Large intestine (tissue), 3 donors: ENCODE measurements around the gene VWA2. TPM values are rescaled to one million over a fixed set of nuclear protein-coding genes. Genes with fewer than 3 reads are reported as not detected.
A peak's percentile ranks its signal among the peaks of the same experiment; 100 is the strongest.

Source experiments
- DNase-seq, 2 donors: peaks; one replicate each; pipeline versions ENCODE4 v3.0.0 to v3.0.0-alpha.2; 2013
- H3K27ac ChIP-seq: one replicate; pipeline ENCODE4 v1.5.1; 2013; ENCODE audit warnings: low read length
- H3K27me3 ChIP-seq: 2 replicates; pipeline ENCODE4 v1.6.1; 2013; ENCODE audit warnings: low read length; ENCODE audit not compliant: control insufficient read depth, insufficient read depth
- H3K36me3 ChIP-seq: 2 replicates; pipeline ENCODE4 v1.6.1; 2013; ENCODE audit warnings: low read length; ENCODE audit not compliant: control insufficient read depth, insufficient read depth
- H3K4me1 ChIP-seq: one replicate; pipeline ENCODE4 v1.6.1; 2013; ENCODE audit warnings: low read length; ENCODE audit not compliant: control insufficient read depth, insufficient read depth
- H3K4me3 ChIP-seq: one replicate; pipeline ENCODE4 v1.5.1; 2013; ENCODE audit warnings: low read length
- H3K9me3 ChIP-seq: one replicate; pipeline ENCODE4 v1.6.1; 2013; ENCODE audit warnings: mild to moderate bottlenecking, low read depth, low read length, moderate library complexity; ENCODE audit not compliant: control insufficient read depth
- WGBS: methylation state at CpG from one replicate; pipeline ENCODE4 v1.1.5; 2013; ENCODE audit warnings: low lambda C conversion rate; ENCODE audit not compliant: insufficient coverage; 5-methylcytosine and 5-hydroxymethylcytosine counted together
- polyA plus RNA-seq: library from polyadenylated mRNA; unstranded; fragments of 120-200 nt; gene quantifications from one replicate; pipeline ENCODE4 v1.2.1, GENCODE V29; 2013

Gene VWA2
- polyA plus RNA-seq, 1 donor = 4.6 TPM

DNA sequence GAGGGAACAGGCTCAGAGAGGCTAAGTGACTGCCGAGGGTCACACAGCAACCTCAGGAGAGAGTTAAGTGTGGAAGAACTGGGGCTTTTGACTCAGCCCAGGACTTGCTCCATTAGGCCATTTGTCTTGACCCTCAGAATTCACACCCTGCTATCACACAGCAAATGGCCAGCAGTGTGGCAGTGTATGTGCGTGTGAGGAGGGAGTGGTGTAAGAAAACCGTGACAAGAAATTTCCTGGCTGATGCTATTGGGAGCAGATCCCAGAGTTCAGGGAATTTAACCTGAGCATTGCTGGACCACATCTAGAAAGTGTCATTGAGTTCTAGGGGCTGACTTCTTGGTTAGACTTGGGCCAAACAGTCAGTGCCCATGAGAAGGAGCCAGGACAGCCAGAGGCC is 18.4 kb downstream of the VWA2 start:
- Histone ChIP-seq H3K27ac (no peak overlapping the region), H3K4me1 (peaks cover 4% of the 10 kb centered on the region), H3K4me3 (no peak overlapping the region)

DNA sequence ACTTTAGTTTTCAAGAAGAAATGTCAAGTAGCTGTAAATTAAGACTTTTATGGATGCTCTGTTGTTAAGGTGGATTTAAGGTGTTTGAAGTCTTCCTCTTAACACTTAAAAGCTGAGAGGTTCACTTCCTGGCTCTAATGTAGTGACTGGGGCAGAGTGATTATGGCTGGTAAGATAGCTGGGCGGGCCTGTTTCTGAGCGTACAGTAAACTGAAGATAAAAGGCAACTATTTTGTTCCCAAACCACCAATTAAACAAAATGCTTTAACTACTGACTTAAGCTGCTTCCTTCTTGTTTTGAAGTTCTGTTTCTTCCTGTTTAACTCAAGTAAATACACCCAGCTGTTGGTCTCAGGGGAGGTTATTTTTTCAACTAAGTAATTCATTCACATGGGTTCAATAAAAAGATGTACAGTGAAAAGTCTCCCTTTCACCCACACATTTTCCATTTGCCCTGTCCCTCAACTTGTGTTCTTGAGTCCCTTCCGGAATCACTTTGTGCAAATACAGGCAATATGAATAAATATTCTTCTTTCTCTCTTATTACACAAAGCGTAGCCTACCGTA is 19.3 kb downstream of the VWA2 start:
- Histone ChIP-seq H3K27ac (no peak overlapping the region), H3K4me3 (no peak overlapping the region), H3K27me3 (no peaks in the 10 kb centered on the region), H3K9me3 (no peaks in the 10 kb centered on the region), H3K4me1 (peaks cover 4% of the 10 kb centered on the region), H3K36me3 (peaks cover 5% of the 10 kb centered on the region)
- WGBS = 62% methylated on average over 4 of the region's 5 CpGs
- peak in 1 of 2 donors; percentile 23 for DNase-seq

More for the DNA sequence above, 18.4 kb downstream of the VWA2 start:
- peaks cover 5% of the 10 kb centered on the region for H3K36me3 ChIP-seq
- WGBS = no CpG with 5 or more reads among the region's 3 CpGs
- H3K27me3 ChIP-seq = no peaks in the 10 kb centered on the region
- H3K9me3 ChIP-seq = no peaks in the 10 kb centered on the region
- no peak for DNase-seq

DNA sequence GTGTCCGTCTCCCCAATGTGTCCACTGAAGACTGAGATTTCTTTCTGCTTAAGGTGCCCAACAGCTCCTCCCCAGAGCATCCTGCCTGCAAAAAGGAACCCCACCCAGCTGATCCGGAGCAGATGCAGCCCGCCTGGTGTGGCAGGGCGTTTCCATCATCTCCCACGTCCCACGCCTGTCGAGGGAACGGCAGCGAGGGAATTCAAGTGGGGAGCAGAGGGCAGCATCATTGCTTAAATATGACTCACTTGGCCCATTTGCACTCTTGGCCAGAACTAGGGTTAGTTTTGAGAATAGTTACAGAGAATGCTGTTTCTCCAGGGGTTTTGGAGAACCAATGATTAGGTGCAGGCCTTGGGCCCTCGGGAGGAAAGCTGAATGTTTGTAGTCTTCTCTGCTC is 20.8 kb downstream of the VWA2 start:
- Histone ChIP-seq H3K4me1 (peaks cover 4% of the 10 kb centered on the region), H3K4me3 (no peak overlapping the region), H3K36me3 (no peaks in the 10 kb centered on the region), H3K27ac (no peak overlapping the region), H3K27me3 (no peaks in the 10 kb centered on the region), H3K9me3 (no peaks in the 10 kb centered on the region)
- no peak for DNase-seq
- no CpG with 5 or more reads among the region's 10 CpGs for WGBS

DNA sequence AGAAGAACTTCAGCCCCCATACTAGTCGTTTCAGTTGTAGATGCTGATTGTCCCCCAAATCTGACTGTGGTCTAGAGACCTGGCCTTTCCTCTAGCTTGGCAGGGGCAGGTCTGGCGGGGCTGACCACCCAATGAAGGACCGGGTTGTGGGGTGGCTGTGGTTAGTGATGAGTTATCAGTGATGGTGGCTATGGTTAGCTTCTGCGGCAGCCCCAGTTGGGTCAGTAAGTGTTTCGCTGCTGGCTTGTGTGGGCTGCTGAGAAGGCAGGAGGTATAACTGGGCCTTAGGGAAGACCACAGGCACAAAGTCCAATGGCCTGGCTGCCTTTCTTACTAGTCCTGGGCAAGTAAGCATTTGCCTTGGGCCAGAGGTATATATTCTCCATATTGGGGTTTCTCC is 21.3 kb downstream of the VWA2 start:
- Histone ChIP-seq H3K27me3 (no peaks in the 10 kb centered on the region), H3K4me3 (no peak overlapping the region), H3K4me1 (peaks cover 4% of the 10 kb centered on the region), H3K9me3 (no peaks in the 10 kb centered on the region), H3K27ac (no peak overlapping the region), H3K36me3 (no peaks in the 10 kb centered on the region)
- DNase-seq = no peak
- no CpG with 5 or more reads among the region's 5 CpGs for WGBS

DNA sequence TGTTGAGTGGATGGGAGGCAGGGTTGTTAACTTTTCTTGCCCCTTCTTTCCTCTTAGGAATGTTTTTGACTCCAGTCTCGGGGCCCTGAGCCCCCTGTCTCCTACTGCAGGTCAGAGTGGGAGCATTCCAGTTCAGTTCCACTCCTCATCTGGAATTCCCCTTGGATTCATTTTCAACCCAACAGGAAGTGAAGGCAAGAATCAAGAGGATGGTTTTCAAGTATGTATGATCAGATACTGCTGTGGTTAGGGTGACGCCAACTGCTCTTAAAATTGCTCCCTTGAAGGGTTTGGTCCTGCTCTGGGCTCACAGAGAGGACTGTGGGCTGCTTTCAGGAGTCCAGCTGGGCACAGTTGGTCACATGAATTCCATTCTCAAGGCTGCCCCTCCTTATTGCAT is 22.0 kb downstream of the VWA2 start:
- H3K9me3 ChIP-seq = no peaks in the 10 kb centered on the region
- peak in 1 of 2 donors; percentile 13 for DNase-seq
- WGBS = no CpG with 5 or more reads among the region's 2 CpGs
- H3K36me3 ChIP-seq = no peaks in the 10 kb centered on the region
- no peak overlapping the region for H3K27ac ChIP-seq
- no peak overlapping the region for H3K4me3 ChIP-seq
- H3K4me1 ChIP-seq = peaks cover 4% of the 10 kb centered on the region
- H3K27me3 ChIP-seq = no peaks in the 10 kb centered on the region

DNA sequence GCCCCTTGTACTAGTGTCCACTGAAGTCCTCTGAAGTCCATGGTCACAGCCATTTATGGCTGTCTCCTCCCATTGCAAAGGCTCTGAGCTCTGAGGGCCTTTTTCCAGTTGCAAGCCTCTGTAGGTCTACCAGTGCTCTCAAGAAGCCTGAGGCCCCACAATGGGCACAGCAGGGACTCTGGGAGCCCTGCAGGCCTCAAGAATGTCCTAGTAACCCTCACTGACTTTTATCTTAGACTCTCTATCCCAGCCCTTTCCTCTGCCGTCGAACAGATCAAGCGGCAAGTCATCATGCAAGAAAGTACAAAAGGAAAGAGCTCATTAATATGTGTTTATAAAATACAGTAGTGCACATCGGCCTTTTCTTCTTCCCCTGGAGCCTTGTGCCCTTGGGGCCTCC is 23.4 kb downstream of the VWA2 start:
- H3K27ac ChIP-seq = no peak overlapping the region
- no peaks in the 10 kb centered on the region for H3K9me3 ChIP-seq
- H3K4me1 ChIP-seq = peaks cover 4% of the 10 kb centered on the region
- WGBS = 100% methylated on average over 1 of the region's 4 CpGs
- no peaks in the 10 kb centered on the region for H3K27me3 ChIP-seq
- no peaks in the 10 kb centered on the region for H3K36me3 ChIP-seq
- H3K4me3 ChIP-seq = no peak overlapping the region
- no peak for DNase-seq

DNA sequence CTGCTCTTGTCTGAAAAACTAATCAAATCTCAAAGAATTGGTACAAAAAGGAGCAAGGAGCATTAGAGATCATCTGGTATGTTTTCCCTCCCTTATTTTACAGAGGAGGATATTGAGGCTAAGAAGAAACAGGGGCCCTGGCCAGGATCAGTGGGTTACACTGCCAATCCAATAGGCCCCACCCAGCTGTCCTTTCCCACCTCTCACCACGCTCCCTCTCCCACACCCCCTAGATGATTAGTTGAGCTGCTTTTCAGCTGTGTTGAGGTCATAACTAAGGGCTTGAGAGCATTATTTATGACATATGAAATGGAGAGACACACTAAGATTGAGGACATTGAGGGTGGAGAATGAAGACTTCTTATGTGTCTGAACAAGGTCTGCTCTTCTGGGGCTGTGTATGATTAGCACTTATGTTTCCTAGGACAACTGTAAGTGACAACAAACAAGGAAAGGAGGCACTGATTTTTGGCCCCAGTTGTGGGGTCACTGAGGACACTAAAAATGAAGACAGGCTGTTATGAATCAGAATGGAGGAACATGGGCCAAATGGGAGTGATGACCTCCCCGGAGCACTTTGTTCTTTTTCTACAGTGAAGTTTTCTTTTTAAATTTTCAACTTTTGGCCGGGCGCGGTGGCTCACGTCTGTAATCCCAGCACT is 26.5 kb downstream of the VWA2 start:
- WGBS = no CpG with 5 or more reads among the region's 6 CpGs
- H3K4me3 ChIP-seq = no peak overlapping the region
- no peak overlapping the region for H3K27ac ChIP-seq
- H3K4me1 ChIP-seq = no peaks in the 10 kb centered on the region
- no peaks in the 10 kb centered on the region for H3K9me3 ChIP-seq
- no peak for DNase-seq
- H3K36me3 ChIP-seq = no peaks in the 10 kb centered on the region
- H3K27me3 ChIP-seq = no peaks in the 10 kb centered on the region

DNA sequence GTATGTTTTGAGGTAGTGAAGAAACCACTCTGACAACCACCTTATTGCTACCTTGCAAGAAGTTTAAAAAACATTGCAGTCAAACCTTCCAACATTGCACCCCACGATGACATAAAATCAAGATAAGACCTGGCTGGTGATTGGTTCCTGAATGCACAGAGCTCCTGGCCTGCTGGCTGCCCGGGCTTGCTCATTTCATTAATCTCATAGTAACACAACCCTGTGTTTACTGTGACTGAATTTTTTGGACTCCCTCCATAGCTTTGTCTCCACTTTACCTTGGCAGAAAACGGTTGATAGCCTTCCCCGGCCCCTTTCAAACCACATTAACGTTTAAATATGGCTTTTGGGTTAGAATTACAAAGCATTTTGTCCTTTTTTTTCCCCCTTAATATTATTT is 27.5 kb downstream of the VWA2 start:
- no peak for DNase-seq
- WGBS = no CpG with 5 or more reads among the region's 5 CpGs
- Histone ChIP-seq H3K9me3 (no peaks in the 10 kb centered on the region), H3K4me3 (no peak overlapping the region), H3K27ac (no peak overlapping the region), H3K36me3 (no peaks in the 10 kb centered on the region), H3K27me3 (no peaks in the 10 kb centered on the region), H3K4me1 (peaks cover 3% of the 10 kb centered on the region)

DNA sequence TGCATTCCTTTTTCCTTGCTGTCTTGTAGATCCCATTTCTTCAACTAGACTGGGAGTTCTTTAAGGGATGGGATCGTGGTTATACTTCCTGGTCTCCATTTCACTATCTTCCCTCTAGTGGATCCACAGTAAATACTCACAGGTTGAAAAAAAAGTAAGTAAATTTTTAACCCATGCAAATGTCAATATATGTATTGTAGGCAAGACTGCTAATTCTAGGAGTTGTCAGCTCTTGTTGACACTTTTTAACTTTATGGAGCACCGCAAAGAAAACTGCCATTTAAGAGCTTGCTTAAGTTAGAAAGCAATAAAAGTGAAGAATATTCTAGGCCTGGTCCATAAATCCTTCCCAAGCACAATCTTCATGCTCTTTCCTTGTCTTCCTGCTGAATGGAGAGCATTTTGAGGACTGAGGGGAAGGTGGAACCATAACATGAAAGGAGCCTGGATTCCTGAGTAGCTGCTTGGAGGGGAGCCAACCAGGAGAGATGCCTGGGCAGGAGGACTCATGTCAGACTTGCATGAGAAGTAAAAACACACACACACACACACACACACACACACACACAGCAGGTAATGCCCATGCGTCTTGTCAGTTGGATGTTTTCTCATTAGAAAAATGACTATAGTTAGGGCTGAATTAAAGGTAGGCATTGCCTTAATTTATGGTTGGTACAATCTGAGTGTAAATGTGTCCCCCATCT is 32.2 kb downstream of the VWA2 start:
- H3K27ac ChIP-seq = peak overlapping the region; percentile 10
- H3K4me3 ChIP-seq = no peak overlapping the region
- 40% methylated on average over 1 of the region's 3 CpGs for WGBS
- H3K4me1 ChIP-seq = peaks cover 3% of the 10 kb centered on the region
- no peaks in the 10 kb centered on the region for H3K9me3 ChIP-seq
- DNase-seq = peak in 1 of 2 donors; percentile 57
- no peaks in the 10 kb centered on the region for H3K27me3 ChIP-seq
- H3K36me3 ChIP-seq = no peaks in the 10 kb centered on the region

DNA sequence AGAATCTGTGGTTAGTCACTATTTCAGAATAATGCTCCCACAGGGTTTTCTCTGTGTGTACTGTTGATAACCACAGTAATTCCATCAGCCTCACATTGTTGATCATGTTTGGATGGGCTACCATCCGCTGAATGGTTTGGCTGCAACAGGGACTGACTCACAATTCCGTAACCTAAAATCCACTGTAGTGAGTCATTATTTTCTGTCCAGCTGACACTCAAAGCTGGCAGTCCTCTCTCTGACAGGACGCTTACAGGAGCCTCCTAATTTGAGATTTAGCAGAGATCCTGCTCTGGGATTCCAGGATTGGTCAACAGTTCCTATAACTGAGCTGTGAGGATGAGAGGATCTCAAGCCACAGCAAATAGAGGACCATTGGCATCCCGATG is 32.7 kb downstream of the VWA2 start:
- no CpG with 5 or more reads among the region's 4 CpGs for WGBS
- no peak for DNase-seq
- no peak overlapping the region for H3K4me3 ChIP-seq
- no peaks in the 10 kb centered on the region for H3K27me3 ChIP-seq
- no peaks in the 10 kb centered on the region for H3K36me3 ChIP-seq
- no peaks in the 10 kb centered on the region for H3K9me3 ChIP-seq
- H3K4me1 ChIP-seq = peaks cover 3% of the 10 kb centered on the region
- no peak overlapping the region for H3K27ac ChIP-seq
